Neuronal stem cell (in vitro differentiated cells): ENCODE data around the gene PTPRE.

Experiments used
- DNase-seq: peaks from one replicate; pipeline ENCODE4 v3.0.0-alpha.2; 2013; ENCODE audit warnings: low spot score
- H2AFZ ChIP-seq: one replicate; pipeline ENCODE4 v1.6.1; 2013; ENCODE audit warnings: mild to moderate bottlenecking, low read length, inconsistent platforms
- H2AK5ac ChIP-seq: 2 replicates; pipeline ENCODE4 v1.6.1; 2013; ENCODE audit warnings: low read depth, mild to moderate bottlenecking, inconsistent platforms, low read length, moderate library complexity, mixed read lengths
- H2BK120ac ChIP-seq: 2 replicates; pipeline ENCODE4 v1.6.1; 2013; ENCODE audit warnings: low read depth, mild to moderate bottlenecking, inconsistent platforms, low read length, moderate library complexity, mixed read lengths
- H2BK12ac ChIP-seq: one replicate; pipeline ENCODE4 v1.6.1; 2013; ENCODE audit warnings: low read length, inconsistent platforms
- H2BK15ac ChIP-seq: 2 replicates; pipeline ENCODE4 v1.6.1; 2013; ENCODE audit warnings: mild to moderate bottlenecking, low read length, inconsistent platforms, mixed read lengths
- H2BK5ac ChIP-seq: one replicate; pipeline ENCODE4 v1.6.1; 2013; ENCODE audit warnings: inconsistent platforms, mild to moderate bottlenecking, low read length, moderate library complexity
- H3K14ac ChIP-seq: one replicate; pipeline ENCODE4 v1.6.1; 2013; ENCODE audit warnings: low read length, inconsistent platforms
- H3K18ac ChIP-seq: 2 replicates; pipeline ENCODE4 v1.6.1; 2013; ENCODE audit warnings: low read length, inconsistent platforms
- H3K23ac ChIP-seq: 2 replicates; pipeline ENCODE4 v1.6.1; 2013; ENCODE audit warnings: low read depth, mild to moderate bottlenecking, mixed read lengths, low read length, inconsistent platforms; ENCODE audit not compliant: poor library complexity
- H3K27ac ChIP-seq: replicated peaks from 3 replicates; pipeline ENCODE4 v1.5.1; 2013; ENCODE audit warnings: low read length, inconsistent platforms
- H3K27me3 ChIP-seq, 3 experiments: 2 replicates each; pipeline ENCODE4 v1.6.1; 2013; ENCODE audit warnings: low read length in 3 of 3, mild to moderate bottlenecking in 2 of 3, inconsistent platforms in 1 of 3, low read depth in 1 of 3, mixed read lengths in 1 of 3, moderate library complexity in 1 of 3; ENCODE audit not compliant: control insufficient read depth in 3 of 3, insufficient read depth in 3 of 3
- H3K36me3 ChIP-seq, 2 donors: replicated peaks in 1 of 2; 2 replicates each; pipeline ENCODE4 v1.6.1; 2013; ENCODE audit warnings: low read length in 2 of 2; ENCODE audit not compliant: control insufficient read depth in 2 of 2, insufficient read depth in 2 of 2
- H3K4ac ChIP-seq: 2 replicates; pipeline ENCODE4 v1.6.1; 2013; ENCODE audit warnings: inconsistent platforms, mild to moderate bottlenecking, low read length, moderate library complexity
- H3K4me1 ChIP-seq, 2 donors: 1 replicate in 1 of 2; 2 replicates in 1 of 2; pipeline ENCODE4 v1.6.1; 2013; ENCODE audit warnings: low read length in 2 of 2, low read depth in 1 of 2; ENCODE audit not compliant: control insufficient read depth in 2 of 2, insufficient read depth in 1 of 2
- H3K4me2 ChIP-seq: one replicate; pipeline ENCODE4 v1.6.1; 2013; ENCODE audit warnings: mild to moderate bottlenecking, low read length, inconsistent platforms; ENCODE audit not compliant: insufficient read depth, poor library complexity, severe bottlenecking
- H3K4me3 ChIP-seq, 2 donors: 2 replicates each; pipeline ENCODE4 v1.5.1; 2013; ENCODE audit warnings: low read length in 2 of 2, mild to moderate bottlenecking in 2 of 2, inconsistent platforms in 1 of 2, moderate library complexity in 1 of 2
- H3K79me1 ChIP-seq: one replicate; pipeline ENCODE4 v1.6.1; 2013; ENCODE audit warnings: low read depth, mild to moderate bottlenecking, inconsistent platforms, low read length, moderate library complexity
- H3K9ac ChIP-seq: one replicate; pipeline ENCODE4 v1.6.1; 2013; ENCODE audit warnings: mild to moderate bottlenecking, low read depth, low read length, inconsistent platforms; ENCODE audit not compliant: poor library complexity
- H3K9me3 ChIP-seq, 2 donors: replicated peaks in 1 of 2; 2 replicates each; pipeline versions ENCODE3 to v1.6.1; 2013; ENCODE audit warnings: low read length in 2 of 2, mild to moderate bottlenecking in 2 of 2, inconsistent platforms in 1 of 2, low read depth in 1 of 2, mixed read lengths in 1 of 2, moderate library complexity in 1 of 2; ENCODE audit not compliant: control insufficient read depth in 2 of 2, insufficient read depth in 1 of 2
- H4K8ac ChIP-seq: one replicate; pipeline ENCODE4 v1.6.1; 2013; ENCODE audit warnings: low read depth, mild to moderate bottlenecking, inconsistent platforms, low read length, moderate library complexity
- H4K91ac ChIP-seq: one replicate; pipeline ENCODE4 v1.6.1; 2013; ENCODE audit warnings: low read length, low read depth, mild to moderate bottlenecking, inconsistent platforms; ENCODE audit not compliant: poor library complexity
- WGBS, 2 donors: extraction: QIAGEN DNeasy Blood & Tissue Kit; methylation state at CpG; one replicate each; pipeline ENCODE4 v1.1.7; 2013; ENCODE audit warnings: missing lambda C conversion rate in 2 of 2, mixed read lengths in 1 of 2; ENCODE audit not compliant: insufficient read length in 2 of 2, insufficient replicate concordance in 1 of 2; ENCODE audit errors: extremely low coverage in 2 of 2; 5-methylcytosine and 5-hydroxymethylcytosine counted together

Gene PTPRE

DNA sequence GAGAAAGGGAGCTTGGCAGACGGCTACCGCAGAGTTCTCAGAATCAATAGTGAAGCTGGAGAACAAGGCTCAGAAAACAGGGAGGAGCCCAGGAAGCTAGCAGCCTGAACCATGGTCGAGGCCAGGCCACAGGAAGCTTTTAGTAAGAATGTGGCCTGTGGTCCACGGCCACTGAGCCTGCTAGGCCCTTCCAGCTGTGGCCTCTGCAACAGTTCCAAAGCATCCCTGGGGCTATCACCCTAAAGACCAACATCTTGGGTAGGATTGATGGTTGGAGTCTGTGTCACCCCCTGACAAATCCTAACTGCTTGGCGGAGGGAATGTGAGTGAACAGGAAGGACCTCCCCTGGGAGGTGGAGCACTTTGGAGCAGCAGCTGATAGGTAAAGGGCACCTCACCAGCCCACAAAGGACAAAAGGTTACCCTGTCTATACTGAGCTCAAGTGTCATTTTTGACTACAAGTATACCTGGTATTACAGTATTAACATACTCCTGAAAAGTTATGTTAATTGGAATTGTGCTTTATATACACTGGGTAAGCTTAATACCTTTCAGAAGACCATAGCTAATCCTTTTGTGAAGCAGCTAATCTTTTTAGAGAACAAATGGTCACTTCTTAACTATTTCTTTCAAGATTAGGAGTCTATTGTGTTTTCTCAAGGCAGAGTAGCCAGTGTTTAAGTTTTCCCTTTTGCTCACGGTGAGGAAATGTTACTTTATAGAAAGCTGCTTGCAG is 18.7 kb downstream of the PTPRE start:
- Histone ChIP-seq H2BK120ac (no peak overlapping the region), H3K18ac (peak overlapping the region; percentile 35), H3K27me3 (no peaks in the 10 kb centered on the region), H3K4me1 (peaks cover 0 to 7% of the 10 kb centered on the region in 2 donors), H2BK12ac (no peak overlapping the region), H3K4ac (no peak overlapping the region), H3K14ac (no peak overlapping the region), H2AFZ (no peak overlapping the region), H3K9ac (no peak overlapping the region), H2BK15ac (no peak overlapping the region), H3K79me1 (no peaks in the 10 kb centered on the region), H3K4me3 (no peak overlapping the region), H3K27ac (no peak overlapping the region), H3K36me3 (no peaks in the 10 kb centered on the region), H2AK5ac (no peak overlapping the region), H3K4me2 (no peak overlapping the region), H2BK5ac (no peak overlapping the region), H4K91ac (no peak overlapping the region), H4K8ac (no peak overlapping the region), H3K9me3 (peaks cover 0 to 3% of the 10 kb centered on the region in 2 donors), H3K23ac (no peak overlapping the region)
- WGBS, 2 donors: no CpG with 5 or more reads among the region's 6 CpGs
- DNase-seq: no peak

DNA sequence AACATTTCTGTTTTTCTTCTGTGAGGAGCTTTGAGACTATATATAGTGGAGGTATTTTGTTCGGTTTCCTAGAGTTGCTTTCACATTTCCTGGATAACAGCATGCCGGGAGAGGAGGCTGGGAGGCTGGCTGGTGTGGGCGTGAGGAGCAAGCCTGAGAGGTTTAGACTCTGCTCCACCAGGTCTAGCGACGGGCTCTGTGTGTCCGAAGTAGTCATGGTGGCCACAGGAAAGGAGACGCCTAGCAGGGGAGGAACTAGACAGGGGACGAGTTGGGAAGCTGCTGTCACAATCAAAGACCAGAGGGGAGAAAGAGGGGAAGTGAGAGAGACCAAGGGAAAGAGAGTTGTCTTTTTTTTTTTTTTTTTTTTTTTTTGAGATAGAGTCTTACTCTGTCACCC is 19.6 kb downstream of the PTPRE start:
- H2BK15ac ChIP-seq: no peak overlapping the region
- H3K4me2 ChIP-seq: no peak overlapping the region
- H3K23ac ChIP-seq: no peak overlapping the region
- H3K4me3 ChIP-seq: no peak overlapping the region
- H3K79me1 ChIP-seq: no peaks in the 10 kb centered on the region
- no peak overlapping the region for H3K27ac ChIP-seq
- no peak overlapping the region for H3K9ac ChIP-seq
- no peak overlapping the region for H2BK5ac ChIP-seq
- peaks cover 0 to 3% of the 10 kb centered on the region in 2 donors for H3K9me3 ChIP-seq
- peaks cover 0 to 7% of the 10 kb centered on the region in 2 donors for H3K4me1 ChIP-seq
- no peak overlapping the region for H2BK12ac ChIP-seq
- H3K36me3 ChIP-seq: no peaks in the 10 kb centered on the region
- H3K14ac ChIP-seq: no peak overlapping the region
- H3K4ac ChIP-seq: no peak overlapping the region
- H3K18ac ChIP-seq: peak overlapping the region; percentile 27
- H4K8ac ChIP-seq: no peak overlapping the region
- no peak overlapping the region for H4K91ac ChIP-seq
- H2BK120ac ChIP-seq: no peak overlapping the region
- no peak for DNase-seq
- no CpG with 5 or more reads among the region's 8 CpGs for WGBS, 2 donors
- H2AFZ ChIP-seq: no peak overlapping the region
- no peak overlapping the region for H2AK5ac ChIP-seq
- no peaks in the 10 kb centered on the region for H3K27me3 ChIP-seq

DNA sequence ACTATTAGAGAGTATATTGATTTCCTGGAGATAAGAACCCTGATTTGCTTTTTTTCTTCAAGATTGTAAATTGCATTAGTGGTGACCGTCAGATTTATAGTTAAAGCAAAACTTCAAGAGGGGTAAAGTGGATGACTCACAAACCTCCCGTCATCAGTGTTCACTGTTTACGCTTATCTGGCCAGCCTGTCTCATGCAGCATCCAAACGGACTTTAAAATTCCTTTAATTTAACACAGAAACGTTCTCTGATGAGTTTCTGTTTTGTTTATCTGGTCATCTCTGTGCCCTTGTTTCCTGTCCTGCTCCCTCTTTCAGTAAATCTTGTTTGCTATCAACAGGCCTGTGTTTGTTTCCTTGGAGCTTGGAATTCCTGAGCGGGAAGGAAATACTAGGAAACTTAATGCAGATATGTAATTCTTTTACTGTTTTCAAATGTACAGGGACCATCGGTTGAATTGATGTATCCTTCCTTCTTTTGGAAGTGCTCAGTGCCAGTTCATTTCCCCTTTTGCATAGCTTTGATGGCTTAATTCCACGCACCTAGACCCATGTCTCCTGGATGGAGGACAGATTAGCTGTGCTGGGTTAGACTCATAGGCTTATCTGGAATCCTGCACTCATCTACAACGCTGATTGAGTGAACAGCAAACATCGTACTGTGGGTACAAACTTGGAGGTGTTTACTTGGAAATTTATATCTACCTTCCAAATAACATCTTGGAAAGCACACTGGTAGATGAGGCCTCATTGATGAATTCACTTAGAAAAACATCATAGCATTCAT is 21.3 kb downstream of the PTPRE start:
- Histone ChIP-seq H3K4ac (no peak overlapping the region), H4K91ac (no peak overlapping the region), H2AFZ (no peak overlapping the region), H3K4me3 (no peak overlapping the region), H3K4me1 (peaks cover 0 to 7% of the 10 kb centered on the region in 2 donors), H3K27me3 (no peaks in the 10 kb centered on the region), H2AK5ac (no peak overlapping the region), H3K4me2 (no peak overlapping the region), H4K8ac (no peak overlapping the region), H3K9me3 (peaks cover 0 to 3% of the 10 kb centered on the region in 2 donors), H2BK15ac (no peak overlapping the region), H2BK5ac (no peak overlapping the region), H3K9ac (no peak overlapping the region), H3K18ac (no peak overlapping the region), H3K14ac (no peak overlapping the region), H2BK120ac (no peak overlapping the region), H3K79me1 (no peaks in the 10 kb centered on the region), H3K27ac (no peak overlapping the region), H2BK12ac (no peak overlapping the region), H3K23ac (no peak overlapping the region), H3K36me3 (no peaks in the 10 kb centered on the region)
- no peak for DNase-seq
- WGBS, 2 donors: no CpG with 5 or more reads among the region's 10 CpGs

DNA sequence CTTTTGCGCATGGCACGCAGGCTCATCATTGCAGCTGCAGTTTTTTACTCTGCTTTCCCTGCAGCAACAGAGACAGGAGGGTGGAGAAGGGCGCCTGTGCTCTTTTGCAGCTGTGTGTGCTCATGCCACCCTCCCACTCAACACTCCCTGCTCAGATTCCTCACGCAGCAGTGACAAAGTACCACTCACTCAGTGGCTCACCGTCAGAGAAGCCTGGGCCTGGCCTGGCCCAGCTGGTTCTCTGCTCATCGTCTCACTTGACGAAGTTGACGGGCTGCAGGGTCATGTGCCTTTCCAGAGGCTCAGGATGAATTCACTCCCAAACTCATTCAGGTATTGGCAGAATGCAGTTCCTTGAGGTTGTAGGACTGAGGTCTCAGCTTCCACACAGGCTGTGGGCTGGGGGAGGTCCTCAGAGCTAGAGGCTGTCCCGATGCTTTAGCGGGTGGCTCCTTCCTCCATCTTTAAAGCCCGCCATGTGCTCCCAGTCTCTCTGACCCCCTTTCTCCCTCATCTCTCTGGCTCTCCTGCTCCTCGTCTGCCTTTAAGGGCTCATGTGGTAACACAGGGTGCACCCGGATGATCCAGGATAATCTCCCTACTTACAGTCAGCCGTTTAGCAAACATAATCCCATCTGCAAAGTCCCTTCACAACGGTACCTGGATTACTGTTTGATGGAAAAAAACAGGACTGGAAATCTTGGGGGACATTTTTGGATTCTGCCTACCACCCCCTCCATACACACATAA is 25.8 kb downstream of the PTPRE start:
- Histone ChIP-seq H3K4me1 (no peaks in the 10 kb centered on the region), H3K4me3 (no peak overlapping the region), H3K23ac (no peak overlapping the region), H3K9ac (no peak overlapping the region), H2AFZ (no peak overlapping the region), H3K4ac (no peak overlapping the region), H3K79me1 (no peaks in the 10 kb centered on the region), H3K27me3 (no peaks in the 10 kb centered on the region), H2BK5ac (no peak overlapping the region), H3K4me2 (no peak overlapping the region), H4K8ac (no peak overlapping the region), H3K27ac (no peak overlapping the region), H3K9me3 (no peaks in the 10 kb centered on the region), H3K36me3 (no peaks in the 10 kb centered on the region), H4K91ac (no peak overlapping the region), H3K18ac (peak overlapping the region; percentile 83), H2BK15ac (no peak overlapping the region), H3K14ac (peak overlapping the region; percentile 25), H2AK5ac (no peak overlapping the region), H2BK120ac (no peak overlapping the region), H2BK12ac (no peak overlapping the region)
- DNase-seq: no peak
- WGBS, 2 donors: no CpG with 5 or more reads among the region's 15 CpGs
